Measurements from ENCODE around the gene IWS1. TPM values are rescaled to one million over a fixed set of nuclear protein-coding genes. Genes with fewer than 3 reads are reported as not detected.

The IWS1 gene
- polyA plus RNA-seq, 3 donors = 65.0 to 79.4 (median 72.0) TPM

- no peak for DNase-seq (ENCODE audit: extremely low read depth in 1 of 11, low read depth in 9 of 11, low spot score in 4 of 11)
Observed at GRCh38 chr2:127449414-127449813, 76.9 kb downstream of the IWS1 start.

- DNase-seq (ENCODE audit: extremely low read depth in 1 of 11, low read depth in 9 of 11, low spot score in 4 of 11) = no peak
Observed at GRCh38 chr2:127448526-127448925, 77.8 kb downstream of the IWS1 start.

GRCh38 chr2:127439343-127439742 is 86.9 kb downstream of the IWS1 start:
- DNase-seq (ENCODE audit: extremely low read depth in 1 of 11, low read depth in 9 of 11, low spot score in 4 of 11) = no peak

- DNase-seq (ENCODE audit: extremely low read depth in 1 of 11, low read depth in 9 of 11, low spot score in 4 of 11) = no peak
Observed at GRCh38 chr2:127437781-127438726, 88.2 kb downstream of the IWS1 start.

- no peak for DNase-seq (ENCODE audit: extremely low read depth in 1 of 11, low read depth in 9 of 11, low spot score in 4 of 11)
Observed at GRCh38 chr2:127437056-127437455, 89.2 kb downstream of the IWS1 start.

GRCh38 chr2:127434515-127434914 is 91.8 kb downstream of the IWS1 start:
- DNase-seq (ENCODE audit: extremely low read depth in 1 of 11, low read depth in 9 of 11, low spot score in 4 of 11) = no peak

- DNase-seq (ENCODE audit: extremely low read depth in 1 of 11, low read depth in 9 of 11, low spot score in 4 of 11) = no peak
Observed at GRCh38 chr2:127431408-127432023, 94.8 kb downstream of the IWS1 start.

Other genes starting within 250 kb of the IWS1 start
- gene ERCC3, start 232.3 kb downstream of the IWS1 start, polyA plus RNA-seq (ENCODE audit: insufficient read length in 3 of 3) = 10 to 100 TPM; 64.2 to 79.8 (median 64.8) TPM
- 10 to 100 TPM; 23.9 to 30.7 (median 25.1) TPM for gene MAP3K2, start 138.5 kb downstream of the IWS1 start, polyA plus RNA-seq (ENCODE audit: insufficient read length in 3 of 3)
- 1 to 10 TPM; 3.2 to 6.5 (median 3.6) TPM for gene PROC, start 108.1 kb downstream of the IWS1 start, polyA plus RNA-seq (ENCODE audit: insufficient read length in 3 of 3)
- 10 to 100 TPM; 20.6 to 33.3 (median 22.2) TPM for gene MYO7B, start 9.2 kb upstream of the IWS1 start, polyA plus RNA-seq (ENCODE audit: insufficient read length in 3 of 3)
- gene GPR17, start 119.7 kb upstream of the IWS1 start, polyA plus RNA-seq (ENCODE audit: insufficient read length in 3 of 3) = 1 to 10 TPM in 2 of 3 donors, under 1 TPM in 1; 0.98 to 2.0 (median 1.4) TPM
- gene LIMS2, start 149.0 kb upstream of the IWS1 start, polyA plus RNA-seq (ENCODE audit: insufficient read length in 3 of 3) = 10 to 100 TPM; 17.0 to 23.2 (median 22.1) TPM
- gene SFT2D3, start 175.0 kb upstream of the IWS1 start, polyA plus RNA-seq (ENCODE audit: insufficient read length in 3 of 3) = not detected